HG03066 (cell line): ENCODE results near the gene GORASP1.
A peak's percentile ranks its signal among the peaks of the same experiment; 100 is the strongest.

ENCODE experiments used
- ATAC-seq: cut with Tn5 transposase; IDR thresholded peaks from one replicate; pipeline ENCODE4 v1.9.1; 2021; ENCODE audit warnings: low read depth; ENCODE audit not compliant: unreplicated experiment

Gene GORASP1

GRCh38 chr3:39107388-39108199 lies at the start of gene GORASP1, which contains the start of gene TTC21A:
Gene GORASP1 (minus strand): TSS chr3:39107627. CDS start chr3:39107541, 86 bp downstream.
Gene TTC21A (plus strand): TSS chr3:39107680. CDS start chr3:39107838, 158 bp downstream.
- ATAC-seq, result peak; percentile 45

- no peak for ATAC-seq
Observed at GRCh38 chr3:39156421-39156820, 49.0 kb upstream of the GORASP1 start.

GRCh38 chr3:39154280-39155021 lies 47.0 kb upstream of the GORASP1 start:
- ATAC-seq, result no peak

GRCh38 chr3:39153977-39154279 lies 46.5 kb upstream of the GORASP1 start:
- ATAC-seq, result no peak

GRCh38 chr3:39150803-39151631 lies 43.6 kb upstream of the GORASP1 start:
- no peak for ATAC-seq

- no peak for ATAC-seq
Observed at GRCh38 chr3:39150148-39150802, 42.8 kb upstream of the GORASP1 start.

- no peak for ATAC-seq
Observed at GRCh38 chr3:39149498-39150147, 42.2 kb upstream of the GORASP1 start.

- ATAC-seq, result no peak
Observed at GRCh38 chr3:39149059-39149455, 41.6 kb upstream of the GORASP1 start.

- no peak for ATAC-seq
Observed at GRCh38 chr3:39148435-39149058, 41.1 kb upstream of the GORASP1 start.

- ATAC-seq, result peak; percentile 28
Observed at GRCh38 chr3:39147711-39148434, 40.4 kb upstream of the GORASP1 start.

GRCh38 chr3:39146611-39147591 lies 39.5 kb upstream of the GORASP1 start:
- no peak for ATAC-seq

GRCh38 chr3:39146083-39146501 lies 38.7 kb upstream of the GORASP1 start:
- ATAC-seq, result no peak

GRCh38 chr3:39144748-39145380 lies 37.4 kb upstream of the GORASP1 start:
- ATAC-seq, result no peak

GRCh38 chr3:39144095-39144747 lies 36.8 kb upstream of the GORASP1 start:
- ATAC-seq, result no peak

- ATAC-seq, result no peak
Observed at GRCh38 chr3:39143051-39143885, 35.8 kb upstream of the GORASP1 start.

- ATAC-seq, result no peak
Observed at GRCh38 chr3:39142067-39142466, 34.6 kb upstream of the GORASP1 start.
